Sigmoid colon (tissue), 4 donors: ENCODE results near the gene SEPTIN3.
A peak's percentile ranks its signal among the peaks of the same experiment; 100 is the strongest.

ENCODE experiments used
- CTCF ChIP-seq, 4 experiments: fragments of 450-650 bp in 3 of 4; fragments of 200-600 bp in 1 of 4; IDR thresholded peaks; one replicate each; pipeline ENCODE4 v1.5.1; 2016 to 2019; ENCODE audit warnings: antibody characterized with exemption in 4 of 4, mild to moderate bottlenecking in 3 of 4, moderate library complexity in 2 of 4
- EP300 ChIP-seq, 4 donors: sonication (generic); formaldehyde crosslinking; IDR thresholded peaks; one replicate each; pipeline ENCODE4 v1.6.1; 2017; ENCODE audit warnings: antibody characterized with exemption in 4 of 4
- POLR2A ChIP-seq, 2 donors: fragments of 450-650 bp; IDR thresholded peaks; one replicate each; pipeline ENCODE4 v1.6.1; 2016; ENCODE audit warnings: antibody characterized with exemption in 2 of 2, mild to moderate bottlenecking in 2 of 2, moderate library complexity in 2 of 2

GRCh38 chr22:41925783-41926460 is 43.3 kb upstream of the SEPTIN3 start:
- TF ChIP-seq CTCF (IDR thresholded peaks at IDR 0.05) (peak in 3 of 4 experiments; percentile 8 to 63 (median 12)), EP300 (IDR thresholded peaks at IDR 0.05) (no peak), POLR2A (IDR thresholded peaks at IDR 0.05) (no peak)
